ENCODE results near the gene NUDT16L1.
"Not testable (repeated sequence)": the region's sequence is repeated elsewhere in the genome, so short reads cannot be mapped to it uniquely, and the experiment has no call there.

NUDT16L1 gene

GRCh38 chr16:4693296-4693955 lies at the start of gene NUDT16L1:
TSS of gene NUDT16L1 (plus strand) at chr16:4693562. CDS start at chr16:4693727, 165 bp downstream.
- H3K4me1 ChIP-seq (ENCODE audit: control insufficient read depth in 1 of 2, insufficient read depth in 2 of 2, low read length in 2 of 2) = peaks cover 16 to 28% of the 10 kb centered on the region in 2 donors
- H3K36me3 ChIP-seq (ENCODE audit: control insufficient read depth in 1 of 2, insufficient read depth in 2 of 2, low read length in 2 of 2) = peaks cover 18 to 51% of the 10 kb centered on the region in 2 donors
- peak within 1 kb of the TSS; percentile 87 for H3K27ac ChIP-seq (ENCODE audit: low read depth, low read length)
- peak within 1 kb of the TSS; percentile 76 to 93 for H3K4me3 ChIP-seq (ENCODE audit: low read depth in 1 of 2, low read length in 2 of 2)
- H3K27me3 ChIP-seq (ENCODE audit: control insufficient read depth in 1 of 2, insufficient read depth in 2 of 2, low read length in 2 of 2) = no peaks in the 10 kb centered on the region
- H3K9me3 ChIP-seq (ENCODE audit: control insufficient read depth in 1 of 2, low read length in 2 of 2) = no peaks in the 10 kb centered on the region
- H3K9ac ChIP-seq (ENCODE audit: low read depth in 1 of 2, low read length in 2 of 2) = peak within 1 kb of the TSS; percentile 63 to 91

GRCh38 chr16:4646773-4647643 lies 46.4 kb upstream of the NUDT16L1 start:
- Histone ChIP-seq H3K27me3 (ENCODE audit: control insufficient read depth in 1 of 2, insufficient read depth in 2 of 2, low read length in 2 of 2) (no peaks in the 10 kb centered on the region), H3K27ac (ENCODE audit: low read depth, low read length) (no peak overlapping the region)

GRCh38 chr16:4647644-4647980 lies 45.8 kb upstream of the NUDT16L1 start:
- H3K27ac ChIP-seq (ENCODE audit: low read depth, low read length) = no peak overlapping the region
- H3K4me1 ChIP-seq (ENCODE audit: control insufficient read depth in 1 of 2, insufficient read depth in 2 of 2, low read length in 2 of 2) = peaks cover 2 to 4% of the 10 kb centered on the region in 2 donors
- H3K4me3 ChIP-seq (ENCODE audit: low read depth in 1 of 2, low read length in 2 of 2) = no peak overlapping the region
- peaks cover 4 to 34% of the 10 kb centered on the region in 2 donors for H3K36me3 ChIP-seq (ENCODE audit: control insufficient read depth in 1 of 2, insufficient read depth in 2 of 2, low read length in 2 of 2)
- no peaks in the 10 kb centered on the region for H3K27me3 ChIP-seq (ENCODE audit: control insufficient read depth in 1 of 2, insufficient read depth in 2 of 2, low read length in 2 of 2)
- no peaks in the 10 kb centered on the region for H3K9me3 ChIP-seq (ENCODE audit: control insufficient read depth in 1 of 2, low read length in 2 of 2)
- H3K9ac ChIP-seq (ENCODE audit: low read depth in 1 of 2, low read length in 2 of 2) = no peak overlapping the region

More at GRCh38 chr16:4646773-4647643, 46.4 kb upstream of the NUDT16L1 start:
- Histone ChIP-seq H3K4me1 (ENCODE audit: control insufficient read depth in 1 of 2, insufficient read depth in 2 of 2, low read length in 2 of 2) (no peaks in the 10 kb centered on the region), H3K4me3 (ENCODE audit: low read depth in 1 of 2, low read length in 2 of 2) (no peak overlapping the region), H3K36me3 (ENCODE audit: control insufficient read depth in 1 of 2, insufficient read depth in 2 of 2, low read length in 2 of 2) (peaks cover 4 to 28% of the 10 kb centered on the region in 2 donors), H3K9ac (ENCODE audit: low read depth in 1 of 2, low read length in 2 of 2) (no peak overlapping the region), H3K9me3 (ENCODE audit: control insufficient read depth in 1 of 2, low read length in 2 of 2) (no peaks in the 10 kb centered on the region)

GRCh38 chr16:4648917-4649316 lies 44.4 kb upstream of the NUDT16L1 start:
- peaks cover 4 to 39% of the 10 kb centered on the region in 2 donors for H3K36me3 ChIP-seq (ENCODE audit: control insufficient read depth in 1 of 2, insufficient read depth in 2 of 2, low read length in 2 of 2)
- H3K27ac ChIP-seq (ENCODE audit: low read depth, low read length) = no peak overlapping the region
- no peaks in the 10 kb centered on the region for H3K27me3 ChIP-seq (ENCODE audit: control insufficient read depth in 1 of 2, insufficient read depth in 2 of 2, low read length in 2 of 2)
- no peak overlapping the region for H3K4me3 ChIP-seq (ENCODE audit: low read depth in 1 of 2, low read length in 2 of 2)
- no peaks in the 10 kb centered on the region for H3K9me3 ChIP-seq (ENCODE audit: control insufficient read depth in 1 of 2, low read length in 2 of 2)
- no peak overlapping the region for H3K9ac ChIP-seq (ENCODE audit: low read depth in 1 of 2, low read length in 2 of 2)
- H3K4me1 ChIP-seq (ENCODE audit: control insufficient read depth in 1 of 2, insufficient read depth in 2 of 2, low read length in 2 of 2) = peaks cover 9 to 12% of the 10 kb centered on the region in 2 donors

- H3K9me3 ChIP-seq (ENCODE audit: control insufficient read depth in 1 of 2, low read length in 2 of 2) = no peaks in the 10 kb centered on the region
- peaks cover 17 to 20% of the 10 kb centered on the region in 2 donors for H3K4me1 ChIP-seq (ENCODE audit: control insufficient read depth in 1 of 2, insufficient read depth in 2 of 2, low read length in 2 of 2)
- no peak overlapping the region for H3K4me3 ChIP-seq (ENCODE audit: low read depth in 1 of 2, low read length in 2 of 2)
- H3K27me3 ChIP-seq (ENCODE audit: control insufficient read depth in 1 of 2, insufficient read depth in 2 of 2, low read length in 2 of 2) = no peaks in the 10 kb centered on the region
- H3K36me3 ChIP-seq (ENCODE audit: control insufficient read depth in 1 of 2, insufficient read depth in 2 of 2, low read length in 2 of 2) = peaks cover 4 to 45% of the 10 kb centered on the region in 2 donors
- H3K9ac ChIP-seq (ENCODE audit: low read depth in 1 of 2, low read length in 2 of 2) = no peak overlapping the region
- no peak overlapping the region for H3K27ac ChIP-seq (ENCODE audit: low read depth, low read length)
Measured at GRCh38 chr16:4649744-4650442, 43.5 kb upstream of the NUDT16L1 start.

GRCh38 chr16:4650443-4651074 lies 42.8 kb upstream of the NUDT16L1 start:
- H3K27ac ChIP-seq (ENCODE audit: low read depth, low read length); H3K4me3 ChIP-seq (ENCODE audit: low read depth in 1 of 2, low read length in 2 of 2); H3K27me3 ChIP-seq (ENCODE audit: control insufficient read depth in 1 of 2, insufficient read depth in 2 of 2, low read length in 2 of 2); H3K9ac ChIP-seq (ENCODE audit: low read depth in 1 of 2, low read length in 2 of 2); H3K9me3 ChIP-seq (ENCODE audit: control insufficient read depth in 1 of 2, low read length in 2 of 2): not testable (repeated sequence)
- Histone ChIP-seq H3K36me3 (ENCODE audit: control insufficient read depth in 1 of 2, insufficient read depth in 2 of 2, low read length in 2 of 2) (peaks cover 4 to 47% of the 10 kb centered on the region in 2 donors), H3K4me1 (ENCODE audit: control insufficient read depth in 1 of 2, insufficient read depth in 2 of 2, low read length in 2 of 2) (peaks cover 24 to 27% of the 10 kb centered on the region in 2 donors)

GRCh38 chr16:4651827-4652226 lies 41.5 kb upstream of the NUDT16L1 start:
- H3K9ac ChIP-seq (ENCODE audit: low read depth in 1 of 2, low read length in 2 of 2) = no peak overlapping the region
- no peak overlapping the region for H3K27ac ChIP-seq (ENCODE audit: low read depth, low read length)
- H3K4me3 ChIP-seq (ENCODE audit: low read depth in 1 of 2, low read length in 2 of 2) = no peak overlapping the region
- no peaks in the 10 kb centered on the region for H3K27me3 ChIP-seq (ENCODE audit: control insufficient read depth in 1 of 2, insufficient read depth in 2 of 2, low read length in 2 of 2)
- peaks cover 32 to 34% of the 10 kb centered on the region in 2 donors for H3K4me1 ChIP-seq (ENCODE audit: control insufficient read depth in 1 of 2, insufficient read depth in 2 of 2, low read length in 2 of 2)
- peaks cover 7 to 50% of the 10 kb centered on the region in 2 donors for H3K36me3 ChIP-seq (ENCODE audit: control insufficient read depth in 1 of 2, insufficient read depth in 2 of 2, low read length in 2 of 2)
- H3K9me3 ChIP-seq (ENCODE audit: control insufficient read depth in 1 of 2, low read length in 2 of 2) = no peaks in the 10 kb centered on the region

- peaks cover 32 to 34% of the 10 kb centered on the region in 2 donors for H3K4me1 ChIP-seq (ENCODE audit: control insufficient read depth in 1 of 2, insufficient read depth in 2 of 2, low read length in 2 of 2)
- H3K27ac ChIP-seq (ENCODE audit: low read depth, low read length) = peak overlapping the region; percentile 44
- H3K27me3 ChIP-seq (ENCODE audit: control insufficient read depth in 1 of 2, insufficient read depth in 2 of 2, low read length in 2 of 2) = no peaks in the 10 kb centered on the region
- H3K9ac ChIP-seq (ENCODE audit: low read depth in 1 of 2, low read length in 2 of 2) = peak overlapping the region in 1 of 2 donors; percentile 12
- H3K4me3 ChIP-seq (ENCODE audit: low read depth in 1 of 2, low read length in 2 of 2) = no peak overlapping the region
- H3K9me3 ChIP-seq (ENCODE audit: control insufficient read depth in 1 of 2, low read length in 2 of 2) = no peaks in the 10 kb centered on the region
- peaks cover 11 to 55% of the 10 kb centered on the region in 2 donors for H3K36me3 ChIP-seq (ENCODE audit: control insufficient read depth in 1 of 2, insufficient read depth in 2 of 2, low read length in 2 of 2)
Measured at GRCh38 chr16:4652561-4652960, 40.8 kb upstream of the NUDT16L1 start.

GRCh38 chr16:4654011-4654963 lies 39.1 kb upstream of the NUDT16L1 start:
- H3K4me1 ChIP-seq (ENCODE audit: control insufficient read depth in 1 of 2, insufficient read depth in 2 of 2, low read length in 2 of 2) = peaks cover 32 to 34% of the 10 kb centered on the region in 2 donors
- peak overlapping the region; percentile 12 to 28 for H3K4me3 ChIP-seq (ENCODE audit: low read depth in 1 of 2, low read length in 2 of 2)
- H3K27ac ChIP-seq (ENCODE audit: low read depth, low read length) = peak overlapping the region; percentile 88
- H3K27me3 ChIP-seq (ENCODE audit: control insufficient read depth in 1 of 2, insufficient read depth in 2 of 2, low read length in 2 of 2) = no peaks in the 10 kb centered on the region
- no peaks in the 10 kb centered on the region for H3K9me3 ChIP-seq (ENCODE audit: control insufficient read depth in 1 of 2, low read length in 2 of 2)
- peaks cover 13 to 64% of the 10 kb centered on the region in 2 donors for H3K36me3 ChIP-seq (ENCODE audit: control insufficient read depth in 1 of 2, insufficient read depth in 2 of 2, low read length in 2 of 2)
- peak overlapping the region; percentile 46 to 66 for H3K9ac ChIP-seq (ENCODE audit: low read depth in 1 of 2, low read length in 2 of 2)
